ENCODE data around the gene SLC25A3. TPM values are rescaled to one million over a fixed set of nuclear protein-coding genes. Genes with fewer than 3 reads are reported as not detected.

The SLC25A3 gene
- total and polyA plus RNA-seq, 2 of the 13 experiments (the other 11 are each of a cell fraction or from before 2014, with no cell fraction given) = 292 to 829 TPM

DNA sequence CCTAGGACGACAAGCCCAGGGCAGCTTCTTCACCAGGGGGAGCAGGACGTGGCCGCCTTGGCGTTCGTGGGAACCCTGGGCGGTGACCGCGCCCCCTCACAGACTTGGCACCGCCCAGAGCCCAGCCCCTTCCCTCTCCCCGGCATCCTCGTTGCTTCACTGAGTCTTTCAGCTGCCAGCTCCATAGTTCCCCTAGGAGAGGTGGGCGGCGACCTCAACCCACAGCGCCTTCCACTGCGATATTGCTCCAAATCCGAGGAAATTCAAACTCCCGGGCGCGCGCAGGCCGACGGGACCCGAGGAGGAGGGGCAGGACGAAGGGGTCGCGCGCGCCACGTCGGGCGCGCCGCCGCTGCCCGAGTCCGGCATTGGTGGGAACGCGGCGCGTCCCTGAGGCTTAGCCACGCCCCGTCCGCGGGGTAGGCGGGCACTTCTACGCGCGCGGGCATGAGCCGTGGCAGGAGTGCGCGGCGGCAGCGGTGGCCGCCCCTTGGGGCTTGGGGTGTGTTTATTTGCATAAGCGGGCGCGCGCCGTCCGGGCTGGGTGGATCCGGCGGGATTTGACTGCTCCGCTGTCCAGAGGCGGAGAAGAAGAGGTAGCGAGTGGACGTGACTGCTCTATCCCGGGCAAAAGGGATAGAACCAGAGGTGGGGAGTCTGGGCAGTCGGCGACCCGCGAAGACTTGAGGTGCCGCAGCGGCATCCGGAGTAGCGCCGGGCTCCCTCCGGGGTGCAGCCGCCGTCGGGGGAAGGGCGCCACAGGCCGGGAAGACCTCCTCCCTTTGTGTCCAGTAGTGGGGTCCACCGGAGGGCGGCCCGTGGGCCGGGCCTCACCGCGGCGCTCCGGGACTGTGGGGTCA, 51.5 kb downstream of the SLC25A3 start, which contains the start of the genes APAF1 and IKBIP (continued):
- TF ChIP-seq ZNF235 (CRISPR knock-in tag; IDR thresholded peaks at IDR 0.05; ENCODE audit: borderline replicate concordance) (peak; percentile 80; the same call in 1 of the 2 replicates), ZMYM2 (CRISPR knock-in tag; IDR thresholded peaks at IDR 0.05) (no peak), ZSCAN9 (CRISPR knock-in tag; IDR thresholded peaks at IDR 0.05; ENCODE audit: borderline replicate concordance) (no peak), ZNF781 (CRISPR knock-in tag; IDR thresholded peaks at IDR 0.05; ENCODE audit: borderline replicate concordance, not compliant biosample characterization) (peak; percentile 56), KAT7 (CRISPR knock-in tag; IDR thresholded peaks at IDR 0.05; ENCODE audit: borderline replicate concordance) (no peak), ZFP36 (IDR thresholded peaks at IDR 0.05; ENCODE audit: borderline replicate concordance, low read depth, low read length, partially characterized antibody) (no peak), TBP (CRISPR knock-in tag; IDR thresholded peaks at IDR 0.05) (no peak), HDAC1 (CRISPR knock-in tag; IDR thresholded peaks at IDR 0.05) (peak; percentile 86), ZNF446 (CRISPR knock-in tag; IDR thresholded peaks at IDR 0.05) (no peak; the same call in 1 of the 2 replicates), HMG20B (CRISPR knock-in tag; conservative IDR thresholded peaks at IDR 0.05) (no peak), CBX1 (IDR thresholded peaks at IDR 0.05; ENCODE audit: low read depth) (peak; percentile 10), KLF16 (CRISPR knock-in tag; IDR thresholded peaks at IDR 0.05) (peak in 1 of 2 experiments; percentile 54; a peak in 2 of 4 replicates), ZFY (CRISPR knock-in tag; IDR thresholded peaks at IDR 0.05) (peak; percentile 61; the same call in 1 of the 2 replicates), JARID2 (CRISPR knock-in tag; IDR thresholded peaks at IDR 0.05; ENCODE audit: insufficient replicate concordance) (no peak), RARA (CRISPR knock-in tag; IDR thresholded peaks at IDR 0.05) (0 out of 2 replicates have a peak, but pooled peaks have one; percentile 26)
- TF ChIP-seq, protein P1, sequence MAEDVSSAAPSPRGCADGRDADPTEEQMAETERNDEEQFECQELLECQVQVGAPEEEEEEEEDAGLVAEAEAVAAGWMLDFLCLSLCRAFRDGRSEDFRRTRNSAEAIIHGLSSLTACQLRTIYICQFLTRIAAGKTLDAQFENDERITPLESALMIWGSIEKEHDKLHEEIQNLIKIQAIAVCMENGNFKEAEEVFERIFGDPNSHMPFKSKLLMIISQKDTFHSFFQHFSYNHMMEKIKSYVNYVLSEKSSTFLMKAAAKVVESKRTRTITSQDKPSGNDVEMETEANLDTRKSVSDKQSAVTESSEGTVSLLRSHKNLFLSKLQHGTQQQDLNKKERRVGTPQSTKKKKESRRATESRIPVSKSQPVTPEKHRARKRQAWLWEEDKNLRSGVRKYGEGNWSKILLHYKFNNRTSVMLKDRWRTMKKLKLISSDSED (CRISPR knock-in tag; IDR thresholded peaks at IDR 0.05) = no peak
- TF ChIP-seq, protein P2, sequence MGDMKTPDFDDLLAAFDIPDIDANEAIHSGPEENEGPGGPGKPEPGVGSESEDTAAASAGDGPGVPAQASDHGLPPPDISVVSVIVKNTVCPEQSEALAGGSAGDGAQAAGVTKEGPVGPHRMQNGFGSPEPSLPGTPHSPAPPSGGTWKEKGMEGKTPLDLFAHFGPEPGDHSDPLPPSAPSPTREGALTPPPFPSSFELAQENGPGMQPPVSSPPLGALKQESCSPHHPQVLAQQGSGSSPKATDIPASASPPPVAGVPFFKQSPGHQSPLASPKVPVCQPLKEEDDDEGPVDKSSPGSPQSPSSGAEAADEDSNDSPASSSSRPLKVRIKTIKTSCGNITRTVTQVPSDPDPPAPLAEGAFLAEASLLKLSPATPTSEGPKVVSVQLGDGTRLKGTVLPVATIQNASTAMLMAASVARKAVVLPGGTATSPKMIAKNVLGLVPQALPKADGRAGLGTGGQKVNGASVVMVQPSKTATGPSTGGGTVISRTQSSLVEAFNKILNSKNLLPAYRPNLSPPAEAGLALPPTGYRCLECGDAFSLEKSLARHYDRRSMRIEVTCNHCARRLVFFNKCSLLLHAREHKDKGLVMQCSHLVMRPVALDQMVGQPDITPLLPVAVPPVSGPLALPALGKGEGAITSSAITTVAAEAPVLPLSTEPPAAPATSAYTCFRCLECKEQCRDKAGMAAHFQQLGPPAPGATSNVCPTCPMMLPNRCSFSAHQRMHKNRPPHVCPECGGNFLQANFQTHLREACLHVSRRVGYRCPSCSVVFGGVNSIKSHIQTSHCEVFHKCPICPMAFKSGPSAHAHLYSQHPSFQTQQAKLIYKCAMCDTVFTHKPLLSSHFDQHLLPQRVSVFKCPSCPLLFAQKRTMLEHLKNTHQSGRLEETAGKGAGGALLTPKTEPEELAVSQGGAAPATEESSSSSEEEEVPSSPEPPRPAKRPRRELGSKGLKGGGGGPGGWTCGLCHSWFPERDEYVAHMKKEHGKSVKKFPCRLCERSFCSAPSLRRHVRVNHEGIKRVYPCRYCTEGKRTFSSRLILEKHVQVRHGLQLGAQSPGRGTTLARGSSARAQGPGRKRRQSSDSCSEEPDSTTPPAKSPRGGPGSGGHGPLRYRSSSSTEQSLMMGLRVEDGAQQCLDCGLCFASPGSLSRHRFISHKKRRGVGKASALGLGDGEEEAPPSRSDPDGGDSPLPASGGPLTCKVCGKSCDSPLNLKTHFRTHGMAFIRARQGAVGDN (CRISPR knock-in tag; IDR thresholded peaks at IDR 0.05) = peak; percentile 64
- TF ChIP-seq, protein P3, sequence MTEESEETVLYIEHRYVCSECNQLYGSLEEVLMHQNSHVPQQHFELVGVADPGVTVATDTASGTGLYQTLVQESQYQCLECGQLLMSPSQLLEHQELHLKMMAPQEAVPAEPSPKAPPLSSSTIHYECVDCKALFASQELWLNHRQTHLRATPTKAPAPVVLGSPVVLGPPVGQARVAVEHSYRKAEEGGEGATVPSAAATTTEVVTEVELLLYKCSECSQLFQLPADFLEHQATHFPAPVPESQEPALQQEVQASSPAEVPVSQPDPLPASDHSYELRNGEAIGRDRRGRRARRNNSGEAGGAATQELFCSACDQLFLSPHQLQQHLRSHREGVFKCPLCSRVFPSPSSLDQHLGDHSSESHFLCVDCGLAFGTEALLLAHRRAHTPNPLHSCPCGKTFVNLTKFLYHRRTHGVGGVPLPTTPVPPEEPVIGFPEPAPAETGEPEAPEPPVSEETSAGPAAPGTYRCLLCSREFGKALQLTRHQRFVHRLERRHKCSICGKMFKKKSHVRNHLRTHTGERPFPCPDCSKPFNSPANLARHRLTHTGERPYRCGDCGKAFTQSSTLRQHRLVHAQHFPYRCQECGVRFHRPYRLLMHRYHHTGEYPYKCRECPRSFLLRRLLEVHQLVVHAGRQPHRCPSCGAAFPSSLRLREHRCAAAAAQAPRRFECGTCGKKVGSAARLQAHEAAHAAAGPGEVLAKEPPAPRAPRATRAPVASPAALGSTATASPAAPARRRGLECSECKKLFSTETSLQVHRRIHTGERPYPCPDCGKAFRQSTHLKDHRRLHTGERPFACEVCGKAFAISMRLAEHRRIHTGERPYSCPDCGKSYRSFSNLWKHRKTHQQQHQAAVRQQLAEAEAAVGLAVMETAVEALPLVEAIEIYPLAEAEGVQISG (CRISPR knock-in tag; IDR thresholded peaks at IDR 0.05) = peak; percentile 56; the same call in 1 of the 2 replicates
- TF ChIP-seq, protein P4, sequence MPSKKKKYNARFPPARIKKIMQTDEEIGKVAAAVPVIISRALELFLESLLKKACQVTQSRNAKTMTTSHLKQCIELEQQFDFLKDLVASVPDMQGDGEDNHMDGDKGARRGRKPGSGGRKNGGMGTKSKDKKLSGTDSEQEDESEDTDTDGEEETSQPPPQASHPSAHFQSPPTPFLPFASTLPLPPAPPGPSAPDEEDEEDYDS (CRISPR knock-in tag; IDR thresholded peaks at IDR 0.05) = no peak; the same call in none of the 2 replicates

Measured in HepG2 (cell line).